Right cardiac atrium (tissue), 5 donors: ENCODE data around the gene WASHC4. TPM values are rescaled to one million over a fixed set of nuclear protein-coding genes. Genes with fewer than 3 reads are reported as not detected.

ENCODE experiments used
- ATAC-seq, 2 donors: fragments of 200-7000 bp; cut with Tn5 transposase; one replicate each; pipeline versions ENCODE4 v1.8.0 to v1.9.1; 2020; ENCODE audit warnings: moderate library complexity in 2 of 2, mild to moderate bottlenecking in 1 of 2
- DNase-seq, 3 donors: peaks; one replicate each; pipeline ENCODE4 v3.0.0-alpha.2; 2020
- H3K27ac ChIP-seq: one replicate; pipeline ENCODE4 v1.5.1; 2013; ENCODE audit warnings: mild to moderate bottlenecking, low read length, control low read depth, moderate library complexity
- H3K27me3 ChIP-seq: one replicate; pipeline ENCODE4 v1.6.1; 2013; ENCODE audit not compliant: control insufficient read depth, insufficient read depth
- H3K4me1 ChIP-seq: one replicate; pipeline ENCODE4 v1.6.1; 2013; ENCODE audit warnings: low read length; ENCODE audit not compliant: control insufficient read depth, insufficient read depth
- H3K4me3 ChIP-seq: one replicate; pipeline ENCODE4 v1.5.1; 2013; ENCODE audit warnings: low read length, control low read depth
- H3K9me3 ChIP-seq: one replicate; pipeline ENCODE4 v1.6.1; 2013; ENCODE audit warnings: low read length; ENCODE audit not compliant: control insufficient read depth
- WGBS: extraction: QIAGEN DNeasy Blood & Tissue Kit; methylation state at CpG from one replicate; pipeline ENCODE4 v1.1.7; 2013; 5-methylcytosine and 5-hydroxymethylcytosine counted together
- intact Hi-C, 4 donors: fragments of 100-400 bp; cut with DNase I; formaldehyde crosslinking; loops; one replicate each; pipeline versions ENCODE4 v1.11.0 to v1.14.0; 2022 to 2023
- polyA plus RNA-seq: library from polyadenylated mRNA; stranded (reverse); fragments of 200-250 nt; gene quantifications from one replicate; pipeline ENCODE4 v1.2.3, GENCODE V29; 2013
- total RNA-seq, 4 donors: library from RNA; stranded (reverse); fragmentation: NEBNext Ultra II Directional; extraction: Animal tissue kit (Norgen Biotek cat#: 25700); gene quantifications; one replicate each; pipeline ENCODE4 v1.2.1, GENCODE V29; 2021
- donor health status: healthy with polysubstance abuse.
- donor health status: DM: no; HTN: yes; CAD: no.
- donor health status: DM: no; HTN: no; CAD: no.
- donor health status: DM: no; HTN: yes; CAD: no; lungs with severe emphysema.
- donor health status: DM: yes; HTN: yes; CAD: no.

Gene WASHC4
- total and polyA plus RNA-seq, 5 donors, result 9.5 to 29.9 (median 26.5) TPM

DNA sequence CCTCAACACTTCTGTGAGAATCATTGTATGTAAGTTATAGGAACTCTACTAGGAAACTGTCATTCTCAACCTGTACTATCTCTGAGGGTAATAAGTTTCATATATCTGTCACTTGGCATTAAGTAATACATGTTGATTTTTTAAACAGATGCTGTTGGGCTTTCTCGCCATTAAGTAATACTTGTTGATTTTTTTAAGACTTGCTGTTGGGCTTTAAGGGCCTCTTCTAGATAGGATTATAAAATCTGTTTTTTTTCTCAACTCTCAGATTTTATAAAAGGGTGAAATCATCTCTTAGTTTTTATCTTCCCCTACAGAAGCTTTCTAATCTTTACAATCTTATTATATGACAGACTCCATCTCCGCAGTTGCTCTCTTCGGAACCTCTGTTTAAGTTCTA is 5.6 kb downstream of the WASHC4 start:
- Histone ChIP-seq H3K4me3 (no peak overlapping the region), H3K27ac (no peak overlapping the region), H3K4me1 (no peaks in the 10 kb centered on the region), H3K9me3 (no peaks in the 10 kb centered on the region), H3K27me3 (no peaks in the 10 kb centered on the region)
- 85% methylated on average over 3 of the region's 3 CpGs for WGBS
- no peak for ATAC-seq
- intact Hi-C loops, result no loop called here
- no peak for DNase-seq

DNA sequence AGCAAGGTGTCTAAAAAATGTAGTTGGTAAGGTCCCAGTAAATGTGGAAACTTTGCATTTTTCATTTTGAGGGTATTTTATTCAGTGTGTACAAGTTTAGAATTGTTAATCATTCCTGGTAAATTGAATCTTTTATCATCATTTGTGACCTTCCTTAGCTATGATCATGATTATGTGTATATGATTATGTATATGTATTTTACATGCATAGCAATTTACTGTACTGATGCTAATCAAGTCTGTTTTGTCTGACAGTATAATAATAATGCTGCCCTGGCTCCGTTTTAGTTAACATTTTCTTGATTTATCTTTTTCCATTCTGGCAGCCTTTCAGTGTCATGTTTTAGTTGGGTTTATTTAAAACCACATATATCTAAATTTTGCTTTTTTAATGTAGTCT is 9.4 kb downstream of the WASHC4 start:
- intact Hi-C loops, result no loop called here
- no peaks in the 10 kb centered on the region for H3K9me3 ChIP-seq
- no peaks in the 10 kb centered on the region for H3K4me1 ChIP-seq
- 88% methylated on average over 1 of the region's 1 CpG for WGBS
- DNase-seq (no peak), ATAC-seq (no peak)
- H3K27me3 ChIP-seq, result no peaks in the 10 kb centered on the region
- H3K4me3 ChIP-seq, result no peak overlapping the region
- no peak overlapping the region for H3K27ac ChIP-seq

GRCh38 chr12:105120551-105120950 is 13.0 kb downstream of the WASHC4 start:
- no peak overlapping the region for H3K4me3 ChIP-seq
- H3K27me3 ChIP-seq, result no peaks in the 10 kb centered on the region
- H3K27ac ChIP-seq, result no peak overlapping the region
- ATAC-seq, result no peak
- no peaks in the 10 kb centered on the region for H3K9me3 ChIP-seq
- no peaks in the 10 kb centered on the region for H3K4me1 ChIP-seq
- DNase-seq, result no peak
- intact Hi-C loops, result no loop called here
- 96% methylated on average over 2 of the region's 2 CpGs for WGBS

DNA sequence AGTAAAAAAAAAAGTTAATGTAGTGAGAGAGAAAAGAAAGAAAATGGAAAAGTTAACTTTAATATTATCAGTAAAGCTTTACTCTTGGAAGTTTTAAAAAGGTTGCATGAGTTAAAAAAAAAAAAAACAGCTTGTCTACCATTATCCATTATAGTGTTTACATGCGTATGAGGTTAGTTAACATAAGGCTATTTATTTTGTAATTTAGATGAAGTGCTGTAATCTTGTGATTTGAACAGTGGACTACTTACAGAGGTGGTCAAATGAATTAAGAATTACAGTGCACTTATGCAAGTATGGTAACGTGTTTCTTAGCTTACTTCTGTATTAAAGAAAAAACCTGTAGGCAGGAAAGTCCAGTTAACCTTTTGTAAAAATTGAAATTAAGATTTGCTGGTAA is 30.7 kb downstream of the WASHC4 start:
- DNase-seq (no peak), ATAC-seq (no peak)
- Histone ChIP-seq H3K9me3 (no peaks in the 10 kb centered on the region), H3K4me1 (no peaks in the 10 kb centered on the region), H3K27me3 (no peaks in the 10 kb centered on the region), H3K4me3 (no peak overlapping the region), H3K27ac (no peak overlapping the region)
- WGBS, result 84% methylated on average over 2 of the region's 2 CpGs
- intact Hi-C loops, result no loop called here

- no peaks in the 10 kb centered on the region for H3K9me3 ChIP-seq
- ATAC-seq, result no peak
- no peaks in the 10 kb centered on the region for H3K4me1 ChIP-seq
- no peak overlapping the region for H3K27ac ChIP-seq
- 86% methylated on average over 6 of the region's 6 CpGs for WGBS
- intact Hi-C loops, result loop anchor here in 1 of 4 donors (10.0 kb wide), 1 partner anchor 243 kb away; no protein-coding TSS in a partner anchor
- H3K4me3 ChIP-seq, result no peak overlapping the region
- no peaks in the 10 kb centered on the region for H3K27me3 ChIP-seq
- DNase-seq, result no peak
Measured at GRCh38 chr12:105141320-105141922, 33.9 kb downstream of the WASHC4 start.

DNA sequence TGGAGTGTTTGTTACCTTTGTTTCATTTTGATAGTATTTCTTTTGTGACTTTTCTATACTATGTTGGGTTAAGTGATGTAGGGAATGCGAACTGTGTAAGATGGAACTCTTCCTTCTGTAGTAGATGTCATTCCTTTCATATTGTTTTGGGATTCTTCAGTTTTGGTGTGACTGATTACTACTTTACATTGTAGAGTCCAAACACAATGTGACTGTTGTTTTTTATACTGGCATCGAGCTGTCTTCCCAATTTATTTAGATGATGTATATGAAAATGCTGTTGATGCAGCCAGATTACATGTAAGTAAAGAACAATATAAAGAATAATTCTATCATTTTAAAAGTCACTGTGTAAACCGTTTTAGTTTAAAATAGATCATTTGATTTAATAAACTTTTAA is 34.7 kb downstream of the WASHC4 start:
- H3K4me1 ChIP-seq, result no peaks in the 10 kb centered on the region
- no peak overlapping the region for H3K4me3 ChIP-seq
- 89% methylated on average over 3 of the region's 3 CpGs for WGBS
- intact Hi-C loops, result loop anchor here in 1 of 4 donors (10.0 kb wide), 1 partner anchor 243 kb away; no protein-coding TSS in a partner anchor
- H3K27ac ChIP-seq, result no peak overlapping the region
- no peaks in the 10 kb centered on the region for H3K9me3 ChIP-seq
- ATAC-seq (no peak), DNase-seq (no peak)
- no peaks in the 10 kb centered on the region for H3K27me3 ChIP-seq

GRCh38 chr12:105156260-105156659 is 48.7 kb downstream of the WASHC4 start:
- no peak for DNase-seq
- Histone ChIP-seq H3K4me1 (no peaks in the 10 kb centered on the region), H3K27ac (no peak overlapping the region), H3K9me3 (no peaks in the 10 kb centered on the region), H3K4me3 (no peak overlapping the region), H3K27me3 (no peaks in the 10 kb centered on the region)
- intact Hi-C loops, result no loop called here
- 95% methylated on average over 2 of the region's 2 CpGs for WGBS
- ATAC-seq, result no peak

GRCh38 chr12:105157606-105158005 is 50.1 kb downstream of the WASHC4 start:
- no peak for DNase-seq
- Histone ChIP-seq H3K27ac (no peak overlapping the region), H3K27me3 (no peaks in the 10 kb centered on the region), H3K9me3 (no peaks in the 10 kb centered on the region), H3K4me1 (no peaks in the 10 kb centered on the region), H3K4me3 (no peak overlapping the region)
- intact Hi-C loops, result no loop called here
- no peak for ATAC-seq
- WGBS, result 95% methylated on average over 3 of the region's 3 CpGs

DNA sequence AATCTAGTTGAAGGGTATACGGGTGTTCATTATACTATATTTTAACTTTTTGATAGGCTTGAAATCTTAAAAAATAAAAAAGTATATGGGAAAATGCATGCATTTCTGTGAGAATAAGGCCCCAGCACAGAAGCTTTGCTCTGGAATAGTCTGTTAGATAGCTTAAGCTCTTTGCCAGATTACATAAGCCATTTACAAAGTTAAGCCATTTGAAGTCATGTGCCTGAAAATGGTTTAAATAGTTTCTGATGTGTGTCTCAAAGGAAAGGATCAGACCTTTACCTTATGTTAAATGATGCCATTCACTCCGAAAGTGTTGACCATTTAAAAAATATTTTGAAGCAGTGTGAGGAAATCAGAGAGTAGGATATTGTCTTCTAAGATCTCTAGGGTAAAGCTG is 51.3 kb downstream of the WASHC4 start:
- 91% methylated on average over 2 of the region's 2 CpGs for WGBS

GRCh38 chr12:105162174-105162573 is 54.6 kb downstream of the WASHC4 start:
- Histone ChIP-seq H3K4me3 (no peak overlapping the region), H3K9me3 (no peaks in the 10 kb centered on the region), H3K27ac (no peak overlapping the region), H3K27me3 (no peaks in the 10 kb centered on the region), H3K4me1 (no peaks in the 10 kb centered on the region)
- intact Hi-C loops, result no loop called here
- ATAC-seq, result no peak
- WGBS, result 95% methylated on average over 3 of the region's 3 CpGs
- DNase-seq, result no peak

More for the DNA sequence above, 51.3 kb downstream of the WASHC4 start:
- intact Hi-C loops, result no loop called here
- H3K9me3 ChIP-seq, result no peaks in the 10 kb centered on the region
- H3K4me3 ChIP-seq, result no peak overlapping the region
- no peak for DNase-seq
- ATAC-seq, result no peak
- no peaks in the 10 kb centered on the region for H3K4me1 ChIP-seq
- no peak overlapping the region for H3K27ac ChIP-seq
- H3K27me3 ChIP-seq, result no peaks in the 10 kb centered on the region

- intact Hi-C loops, result no loop called here
- Histone ChIP-seq H3K4me3 (no peak overlapping the region), H3K4me1 (no peaks in the 10 kb centered on the region), H3K9me3 (no peaks in the 10 kb centered on the region), H3K27me3 (no peaks in the 10 kb centered on the region), H3K27ac (no peak overlapping the region)
- ATAC-seq, result no peak
- no peak for DNase-seq
- WGBS, result 82% methylated on average over 2 of the region's 2 CpGs
Measured at GRCh38 chr12:105164068-105164467, 56.5 kb downstream of the WASHC4 start.

DNA sequence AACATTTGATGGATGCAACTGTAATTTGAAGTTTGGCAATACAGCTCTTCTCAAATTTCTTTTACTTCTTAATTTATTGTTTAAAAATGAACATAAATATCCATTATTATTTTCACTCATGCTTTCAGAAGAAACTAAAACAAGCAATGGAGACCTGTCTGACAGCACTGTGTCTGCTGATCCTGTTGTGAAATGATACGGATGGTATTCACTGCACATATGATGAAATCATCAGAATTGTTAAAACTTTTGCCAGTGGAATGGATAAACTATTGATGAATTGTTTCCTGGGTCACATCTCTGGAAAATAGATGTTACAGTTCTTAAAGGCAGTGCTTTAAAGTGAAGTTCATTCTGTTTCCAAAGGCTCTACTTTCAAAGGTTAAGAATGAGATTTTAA is 59.2 kb downstream of the WASHC4 start:
- Histone ChIP-seq H3K27ac (no peak overlapping the region), H3K4me1 (no peaks in the 10 kb centered on the region), H3K4me3 (no peak overlapping the region), H3K9me3 (no peaks in the 10 kb centered on the region), H3K27me3 (no peaks in the 10 kb centered on the region)
- intact Hi-C loops, result no loop called here
- ATAC-seq (no peak), DNase-seq (no peak)
- WGBS, result 76% methylated on average over 1 of the region's 1 CpG
